ENCODE measurements around the gene ZBTB16.

DNA sequence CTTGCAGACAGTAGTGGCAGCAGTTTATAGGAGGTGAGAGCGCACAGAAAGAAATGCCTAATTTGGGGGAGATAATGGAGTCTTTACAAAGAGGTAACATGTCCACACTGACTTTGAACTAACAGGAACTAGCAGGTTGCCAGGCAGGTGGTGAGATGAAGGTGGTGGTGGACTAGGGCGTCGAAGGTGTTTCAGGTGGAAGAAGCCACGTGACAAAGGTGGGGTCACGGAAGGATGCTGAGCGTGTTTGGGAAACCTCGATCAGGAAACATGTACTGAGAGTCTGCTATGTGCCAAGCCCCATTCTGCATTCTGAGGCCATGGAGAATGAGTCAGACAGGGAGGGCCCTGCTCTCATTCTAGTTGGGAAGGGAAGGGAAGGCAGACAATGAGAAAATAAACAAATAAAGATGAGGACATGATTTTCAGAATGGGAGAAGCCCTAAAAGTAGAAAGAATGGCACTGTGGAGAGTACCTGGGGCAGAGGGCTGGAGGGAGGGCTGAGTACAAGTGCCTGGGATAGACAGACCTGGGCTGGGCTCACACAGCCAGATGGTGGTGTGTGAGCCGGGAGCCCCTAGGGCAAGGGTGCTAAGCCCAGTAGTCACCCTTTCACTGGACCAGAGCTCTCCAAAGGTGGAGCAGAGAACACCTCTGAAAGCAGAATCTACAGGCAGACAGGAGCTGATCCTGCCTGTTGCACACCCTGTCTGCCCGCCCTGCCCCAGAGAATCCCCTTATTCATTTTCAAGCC, 220.5 kb downstream of the ZBTB16 start:
- TF ChIP-seq BHLHE40 (IDR thresholded peaks at IDR 0.05; ENCODE audit: borderline replicate concordance), result no peak
- TF ChIP-seq FOXM1 (IDR thresholded peaks at IDR 0.05; ENCODE audit: borderline replicate concordance), result no peak
- TF ChIP-seq SP1 (IDR thresholded peaks at IDR 0.05), result no peak
- TF ChIP-seq HDGF (IDR thresholded peaks at IDR 0.05; ENCODE audit: borderline replicate concordance), result no peak
- TF ChIP-seq L3MBTL2 (conservative IDR thresholded peaks at IDR 0.05), result no peak

Measured in HEK293T (cell line).